GM23338 (cell line): ENCODE data around the gene SHISAL1.

Source experiments
- CREB1 ChIP-seq: fragments of 250-450 bp; sonication (Bioruptor Pico); IDR thresholded peaks from 2 replicates; pipeline ENCODE4 v1.5.0; 2020; ENCODE audit warnings: low read depth, mild to moderate bottlenecking, moderate library complexity
- EZH2 ChIP-seq: fragments of 200-600 bp; sonication (generic); IDR thresholded peaks from one replicate; pipeline ENCODE4 v1.8.0; 2017; ENCODE audit warnings: antibody characterized with exemption, mild to moderate bottlenecking, low read depth; ENCODE audit not compliant: unreplicated experiment
- EZH2phosphoT487 ChIP-seq: fragments of 200-600 bp; sonication (generic); IDR thresholded peaks from one replicate; pipeline ENCODE4 v1.8.1; 2018; ENCODE audit warnings: antibody characterized with exemption; ENCODE audit not compliant: unreplicated experiment
- JUNB ChIP-seq: IDR thresholded peaks from one replicate; pipeline ENCODE4 v1.6.1; 2016; ENCODE audit warnings: antibody characterized with exemption; ENCODE audit not compliant: unreplicated experiment
- NANOG ChIP-seq: IDR thresholded peaks from 2 replicates; pipeline ENCODE4 v1.6.1; 2016; ENCODE audit warnings: antibody characterized with exemption, borderline replicate concordance
- POLR2AphosphoS5 ChIP-seq: IDR thresholded peaks from 2 replicates; pipeline ENCODE4 v1.6.1; 2016; ENCODE audit warnings: antibody characterized with exemption, low read depth
- STAT1 ChIP-seq: IDR thresholded peaks from one replicate; pipeline ENCODE4 v1.6.1; 2016; ENCODE audit warnings: antibody characterized with exemption; ENCODE audit not compliant: unreplicated experiment
- ZNF114 ChIP-seq: fragments of 250-450 bp; sonication (Bioruptor Pico); IDR thresholded peaks from 2 replicates; pipeline ENCODE4 v1.5.0; 2020; ENCODE audit warnings: mild to moderate bottlenecking, moderate library complexity
- ZNF331 ChIP-seq: fragments of 250-450 bp; sonication (Bioruptor Pico); IDR thresholded peaks from 2 replicates; pipeline ENCODE4 v1.5.0; 2020; ENCODE audit warnings: low read depth, mild to moderate bottlenecking, moderate library complexity
- TF ChIP-seq, protein P1 (sequence below), 2 experiments: fragments of 200-600 bp in 1 of 2; sonication (generic) in 1 of 2; conservative IDR thresholded peaks; 2 replicates each; pipeline versions ENCODE4 v1.5.1 to v1.6.1; 2016 to 2017; ENCODE audit warnings: antibody characterized with exemption in 2 of 2, low read depth in 2 of 2, mild to moderate bottlenecking in 2 of 2, moderate library complexity in 1 of 2
- TF ChIP-seq, protein P2 (sequence below): IDR thresholded peaks from one replicate; pipeline ENCODE4 v1.6.1; 2018; ENCODE audit warnings: antibody characterized with exemption; ENCODE audit not compliant: unreplicated experiment
- TF ChIP-seq, protein P3 (sequence below): fragments of 250-450 bp; sonication (Bioruptor Pico); IDR thresholded peaks from 2 replicates; pipeline ENCODE4 v1.5.0; 2020; ENCODE audit warnings: mild to moderate bottlenecking, moderate library complexity
- TF ChIP-seq, protein P4 (sequence below): IDR thresholded peaks from 2 replicates; pipeline ENCODE4 v1.6.1; 2016; ENCODE audit warnings: antibody characterized with exemption

DNA sequence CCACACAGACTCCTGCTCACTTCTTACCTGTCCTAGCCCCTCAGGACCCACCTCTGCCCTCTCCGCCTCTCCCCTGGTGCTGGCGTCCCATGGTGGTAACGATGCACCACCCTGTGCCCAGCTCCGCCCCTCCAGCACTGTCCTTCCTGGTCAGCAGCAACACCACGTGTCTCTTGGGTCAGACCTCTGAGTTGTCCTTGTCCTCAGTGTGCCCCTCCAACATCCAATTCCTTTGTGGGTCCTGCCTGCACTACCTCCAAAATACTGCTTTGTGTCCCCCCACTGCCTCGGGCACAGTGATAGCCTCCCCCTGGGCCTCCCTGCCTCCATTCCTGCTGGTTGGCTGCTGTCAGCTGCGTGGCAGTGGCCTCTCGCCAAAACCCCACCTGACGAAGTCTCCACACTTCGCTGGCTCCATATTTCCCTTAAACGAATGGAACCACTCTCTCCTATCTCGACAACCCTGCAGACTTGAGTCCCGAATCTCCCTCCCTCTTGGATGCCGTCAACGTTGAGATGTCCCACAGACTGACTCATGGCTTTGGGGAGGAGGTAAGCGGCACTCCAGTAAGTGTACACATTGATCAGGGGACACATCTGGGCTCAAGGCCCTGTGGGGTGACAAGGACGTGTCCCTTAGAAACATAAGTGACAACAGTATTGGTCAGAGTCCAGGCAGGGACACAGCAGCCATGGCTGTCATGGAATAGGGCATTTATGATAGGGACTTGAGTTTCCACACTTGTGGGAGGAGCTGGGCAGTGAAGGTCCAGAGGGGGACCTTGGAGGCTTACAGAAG is 42.8 kb downstream of the SHISAL1 start:
- TF ChIP-seq, protein P1, sequence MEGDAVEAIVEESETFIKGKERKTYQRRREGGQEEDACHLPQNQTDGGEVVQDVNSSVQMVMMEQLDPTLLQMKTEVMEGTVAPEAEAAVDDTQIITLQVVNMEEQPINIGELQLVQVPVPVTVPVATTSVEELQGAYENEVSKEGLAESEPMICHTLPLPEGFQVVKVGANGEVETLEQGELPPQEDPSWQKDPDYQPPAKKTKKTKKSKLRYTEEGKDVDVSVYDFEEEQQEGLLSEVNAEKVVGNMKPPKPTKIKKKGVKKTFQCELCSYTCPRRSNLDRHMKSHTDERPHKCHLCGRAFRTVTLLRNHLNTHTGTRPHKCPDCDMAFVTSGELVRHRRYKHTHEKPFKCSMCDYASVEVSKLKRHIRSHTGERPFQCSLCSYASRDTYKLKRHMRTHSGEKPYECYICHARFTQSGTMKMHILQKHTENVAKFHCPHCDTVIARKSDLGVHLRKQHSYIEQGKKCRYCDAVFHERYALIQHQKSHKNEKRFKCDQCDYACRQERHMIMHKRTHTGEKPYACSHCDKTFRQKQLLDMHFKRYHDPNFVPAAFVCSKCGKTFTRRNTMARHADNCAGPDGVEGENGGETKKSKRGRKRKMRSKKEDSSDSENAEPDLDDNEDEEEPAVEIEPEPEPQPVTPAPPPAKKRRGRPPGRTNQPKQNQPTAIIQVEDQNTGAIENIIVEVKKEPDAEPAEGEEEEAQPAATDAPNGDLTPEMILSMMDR (conservative IDR thresholded peaks at IDR 0.05; ENCODE audit: low read depth in 2 of 2) = no peak
- TF ChIP-seq, protein P2, sequence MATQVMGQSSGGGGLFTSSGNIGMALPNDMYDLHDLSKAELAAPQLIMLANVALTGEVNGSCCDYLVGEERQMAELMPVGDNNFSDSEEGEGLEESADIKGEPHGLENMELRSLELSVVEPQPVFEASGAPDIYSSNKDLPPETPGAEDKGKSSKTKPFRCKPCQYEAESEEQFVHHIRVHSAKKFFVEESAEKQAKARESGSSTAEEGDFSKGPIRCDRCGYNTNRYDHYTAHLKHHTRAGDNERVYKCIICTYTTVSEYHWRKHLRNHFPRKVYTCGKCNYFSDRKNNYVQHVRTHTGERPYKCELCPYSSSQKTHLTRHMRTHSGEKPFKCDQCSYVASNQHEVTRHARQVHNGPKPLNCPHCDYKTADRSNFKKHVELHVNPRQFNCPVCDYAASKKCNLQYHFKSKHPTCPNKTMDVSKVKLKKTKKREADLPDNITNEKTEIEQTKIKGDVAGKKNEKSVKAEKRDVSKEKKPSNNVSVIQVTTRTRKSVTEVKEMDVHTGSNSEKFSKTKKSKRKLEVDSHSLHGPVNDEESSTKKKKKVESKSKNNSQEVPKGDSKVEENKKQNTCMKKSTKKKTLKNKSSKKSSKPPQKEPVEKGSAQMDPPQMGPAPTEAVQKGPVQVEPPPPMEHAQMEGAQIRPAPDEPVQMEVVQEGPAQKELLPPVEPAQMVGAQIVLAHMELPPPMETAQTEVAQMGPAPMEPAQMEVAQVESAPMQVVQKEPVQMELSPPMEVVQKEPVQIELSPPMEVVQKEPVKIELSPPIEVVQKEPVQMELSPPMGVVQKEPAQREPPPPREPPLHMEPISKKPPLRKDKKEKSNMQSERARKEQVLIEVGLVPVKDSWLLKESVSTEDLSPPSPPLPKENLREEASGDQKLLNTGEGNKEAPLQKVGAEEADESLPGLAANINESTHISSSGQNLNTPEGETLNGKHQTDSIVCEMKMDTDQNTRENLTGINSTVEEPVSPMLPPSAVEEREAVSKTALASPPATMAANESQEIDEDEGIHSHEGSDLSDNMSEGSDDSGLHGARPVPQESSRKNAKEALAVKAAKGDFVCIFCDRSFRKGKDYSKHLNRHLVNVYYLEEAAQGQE = no peak
- no peak for TF ChIP-seq EZH2
- TF ChIP-seq POLR2AphosphoS5 = no peak
- TF ChIP-seq EZH2phosphoT487 = no peak
- TF ChIP-seq JUNB = no peak
- no peak for TF ChIP-seq NANOG
- TF ChIP-seq ZNF331 (CRISPR knock-in tag) = no peak
- TF ChIP-seq, protein P3, sequence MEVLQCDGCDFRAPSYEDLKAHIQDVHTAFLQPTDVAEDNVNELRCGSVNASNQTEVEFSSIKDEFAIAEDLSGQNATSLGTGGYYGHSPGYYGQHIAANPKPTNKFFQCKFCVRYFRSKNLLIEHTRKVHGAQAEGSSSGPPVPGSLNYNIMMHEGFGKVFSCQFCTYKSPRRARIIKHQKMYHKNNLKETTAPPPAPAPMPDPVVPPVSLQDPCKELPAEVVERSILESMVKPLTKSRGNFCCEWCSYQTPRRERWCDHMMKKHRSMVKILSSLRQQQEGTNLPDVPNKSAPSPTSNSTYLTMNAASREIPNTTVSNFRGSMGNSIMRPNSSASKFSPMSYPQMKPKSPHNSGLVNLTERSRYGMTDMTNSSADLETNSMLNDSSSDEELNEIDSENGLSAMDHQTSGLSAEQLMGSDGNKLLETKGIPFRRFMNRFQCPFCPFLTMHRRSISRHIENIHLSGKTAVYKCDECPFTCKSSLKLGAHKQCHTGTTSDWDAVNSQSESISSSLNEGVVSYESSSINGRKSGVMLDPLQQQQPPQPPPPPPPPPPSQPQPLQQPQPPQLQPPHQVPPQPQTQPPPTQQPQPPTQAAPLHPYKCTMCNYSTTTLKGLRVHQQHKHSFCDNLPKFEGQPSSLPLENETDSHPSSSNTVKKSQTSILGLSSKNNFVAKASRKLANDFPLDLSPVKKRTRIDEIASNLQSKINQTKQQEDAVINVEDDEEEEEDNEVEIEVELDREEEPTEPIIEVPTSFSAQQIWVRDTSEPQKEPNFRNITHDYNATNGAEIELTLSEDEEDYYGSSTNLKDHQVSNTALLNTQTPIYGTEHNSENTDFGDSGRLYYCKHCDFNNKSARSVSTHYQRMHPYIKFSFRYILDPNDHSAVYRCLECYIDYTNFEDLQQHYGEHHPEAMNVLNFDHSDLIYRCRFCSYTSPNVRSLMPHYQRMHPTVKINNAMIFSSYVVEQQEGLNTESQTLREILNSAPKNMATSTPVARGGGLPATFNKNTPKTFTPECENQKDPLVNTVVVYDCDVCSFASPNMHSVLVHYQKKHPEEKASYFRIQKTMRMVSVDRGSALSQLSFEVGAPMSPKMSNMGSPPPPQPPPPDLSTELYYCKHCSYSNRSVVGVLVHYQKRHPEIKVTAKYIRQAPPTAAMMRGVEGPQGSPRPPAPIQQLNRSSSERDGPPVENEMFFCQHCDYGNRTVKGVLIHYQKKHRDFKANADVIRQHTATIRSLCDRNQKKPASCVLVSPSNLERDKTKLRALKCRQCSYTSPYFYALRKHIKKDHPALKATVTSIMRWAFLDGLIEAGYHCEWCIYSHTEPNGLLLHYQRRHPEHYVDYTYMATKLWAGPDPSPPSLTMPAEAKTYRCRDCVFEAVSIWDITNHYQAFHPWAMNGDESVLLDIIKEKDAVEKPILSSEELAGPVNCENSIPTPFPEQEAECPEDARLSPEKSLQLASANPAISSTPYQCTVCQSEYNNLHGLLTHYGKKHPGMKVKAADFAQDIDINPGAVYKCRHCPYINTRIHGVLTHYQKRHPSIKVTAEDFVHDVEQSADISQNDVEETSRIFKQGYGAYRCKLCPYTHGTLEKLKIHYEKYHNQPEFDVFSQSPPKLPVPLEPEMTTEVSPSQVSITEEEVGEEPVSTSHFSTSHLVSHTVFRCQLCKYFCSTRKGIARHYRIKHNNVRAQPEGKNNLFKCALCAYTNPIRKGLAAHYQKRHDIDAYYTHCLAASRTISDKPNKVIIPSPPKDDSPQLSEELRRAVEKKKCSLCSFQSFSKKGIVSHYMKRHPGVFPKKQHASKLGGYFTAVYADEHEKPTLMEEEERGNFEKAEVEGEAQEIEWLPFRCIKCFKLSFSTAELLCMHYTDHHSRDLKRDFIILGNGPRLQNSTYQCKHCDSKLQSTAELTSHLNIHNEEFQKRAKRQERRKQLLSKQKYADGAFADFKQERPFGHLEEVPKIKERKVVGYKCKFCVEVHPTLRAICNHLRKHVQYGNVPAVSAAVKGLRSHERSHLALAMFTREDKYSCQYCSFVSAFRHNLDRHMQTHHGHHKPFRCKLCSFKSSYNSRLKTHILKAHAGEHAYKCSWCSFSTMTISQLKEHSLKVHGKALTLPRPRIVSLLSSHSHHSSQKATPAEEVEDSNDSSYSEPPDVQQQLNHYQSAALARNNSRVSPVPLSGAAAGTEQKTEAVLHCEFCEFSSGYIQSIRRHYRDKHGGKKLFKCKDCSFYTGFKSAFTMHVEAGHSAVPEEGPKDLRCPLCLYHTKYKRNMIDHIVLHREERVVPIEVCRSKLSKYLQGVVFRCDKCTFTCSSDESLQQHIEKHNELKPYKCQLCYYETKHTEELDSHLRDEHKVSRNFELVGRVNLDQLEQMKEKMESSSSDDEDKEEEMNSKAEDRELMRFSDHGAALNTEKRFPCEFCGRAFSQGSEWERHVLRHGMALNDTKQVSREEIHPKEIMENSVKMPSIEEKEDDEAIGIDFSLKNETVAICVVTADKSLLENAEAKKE (CRISPR knock-in tag) = no peak
- TF ChIP-seq, protein P4, sequence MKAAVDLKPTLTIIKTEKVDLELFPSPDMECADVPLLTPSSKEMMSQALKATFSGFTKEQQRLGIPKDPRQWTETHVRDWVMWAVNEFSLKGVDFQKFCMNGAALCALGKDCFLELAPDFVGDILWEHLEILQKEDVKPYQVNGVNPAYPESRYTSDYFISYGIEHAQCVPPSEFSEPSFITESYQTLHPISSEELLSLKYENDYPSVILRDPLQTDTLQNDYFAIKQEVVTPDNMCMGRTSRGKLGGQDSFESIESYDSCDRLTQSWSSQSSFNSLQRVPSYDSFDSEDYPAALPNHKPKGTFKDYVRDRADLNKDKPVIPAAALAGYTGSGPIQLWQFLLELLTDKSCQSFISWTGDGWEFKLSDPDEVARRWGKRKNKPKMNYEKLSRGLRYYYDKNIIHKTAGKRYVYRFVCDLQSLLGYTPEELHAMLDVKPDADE = no peak
- TF ChIP-seq CREB1 (CRISPR knock-in tag) = no peak
- no peak for TF ChIP-seq ZNF114 (CRISPR knock-in tag)
- no peak for TF ChIP-seq STAT1
